Neural cell (in vitro differentiated cells): ENCODE data around the gene QSOX2. TPM values are rescaled to one million over a fixed set of nuclear protein-coding genes. Genes with fewer than 3 reads are reported as not detected.

Source experiments
- H2AFZ ChIP-seq: fragments of 200-600, 300-800 bp; sonication (generic), shearing (Covaris generic); 2 replicates; pipeline ENCODE4 v1.6.0; 2014; ENCODE audit warnings: low read depth, mild to moderate bottlenecking, antibody characterized with exemption, low read length, moderate library complexity
- H3F3A ChIP-seq: fragments of 200-600 bp; shearing (Covaris generic); 2 replicates; pipeline ENCODE4 v1.6.1; 2016; ENCODE audit warnings: mild to moderate bottlenecking, moderate library complexity, mixed read lengths, antibody characterized with exemption, low read length; ENCODE audit not compliant: insufficient read depth, poor library complexity, severe bottlenecking
- H3K27ac ChIP-seq: fragments of 200-600, 300-800 bp; sonication (generic), shearing (Covaris generic); 2 replicates; pipeline ENCODE4 v1.5.1; 2014; ENCODE audit warnings: mild to moderate bottlenecking, low read length, moderate library complexity
- H3K27me3 ChIP-seq: fragments of 300-800, 200-600 bp; sonication (generic), shearing (Covaris generic); 2 replicates; pipeline ENCODE4 v1.6.0; 2014; ENCODE audit warnings: mild to moderate bottlenecking, low read depth, low read length, moderate library complexity; ENCODE audit not compliant: insufficient read depth
- H3K36me3 ChIP-seq: fragments of 300-800, 200-600 bp; sonication (generic), shearing (Covaris generic); 2 replicates; pipeline ENCODE4 v1.5.1; 2014; ENCODE audit warnings: mild to moderate bottlenecking, antibody characterized with exemption, low read length, moderate library complexity; ENCODE audit not compliant: insufficient read depth
- H3K4me2 ChIP-seq: fragments of 300-800, 200-600 bp; sonication (generic), shearing (Covaris generic); 2 replicates; pipeline ENCODE4 v1.6.0; 2014; ENCODE audit warnings: mild to moderate bottlenecking, low read length
- H3K4me3 ChIP-seq: fragments of 300-800, 200-600 bp; sonication (generic), shearing (Covaris generic); 2 replicates; pipeline ENCODE4 v1.5.1; 2014; ENCODE audit warnings: mild to moderate bottlenecking, low read length, moderate library complexity
- H3K79me2 ChIP-seq: fragments of 200-600 bp; shearing (Covaris generic); replicated peaks from 2 replicates; pipeline ENCODE4 v1.6.0; 2014; ENCODE audit warnings: mild to moderate bottlenecking, low read length, moderate library complexity; ENCODE audit not compliant: insufficient read depth
- H3K9ac ChIP-seq: fragments of 300-800, 200-600 bp; sonication (generic), shearing (Covaris generic); 2 replicates; pipeline ENCODE4 v1.6.1; 2016; ENCODE audit warnings: mild to moderate bottlenecking, low read length, mixed read lengths
- H3K9me2 ChIP-seq: fragments of 200-600 bp; shearing (Covaris generic); 2 replicates; pipeline ENCODE4 v1.6.1; 2016; ENCODE audit warnings: mild to moderate bottlenecking, low read length, mixed read lengths; ENCODE audit not compliant: insufficient read depth
- H3K9me3 ChIP-seq: fragments of 200-600, 300-800 bp; sonication (generic), shearing (Covaris generic); 2 replicates; pipeline ENCODE4 v1.6.1; 2016; ENCODE audit warnings: mild to moderate bottlenecking, mixed run types, low read length, moderate library complexity, mixed read lengths
- H4K20me1 ChIP-seq: fragments of 200-600 bp; shearing (Covaris generic); 2 replicates; pipeline ENCODE4 v1.6.1; 2016; ENCODE audit warnings: mild to moderate bottlenecking, mixed run types; ENCODE audit not compliant: insufficient read depth
- EP300 ChIP-seq: fragments of 450-650 bp; conservative IDR thresholded peaks from 2 replicates; pipeline ENCODE4 v1.6.1; 2014; ENCODE audit warnings: antibody characterized with exemption, mild to moderate bottlenecking, moderate library complexity; ENCODE audit not compliant: poor library complexity, severe bottlenecking
- EZH2 ChIP-seq: fragments of 200-600, 300-800 bp; shearing (Covaris generic), sonication (generic); IDR thresholded peaks from 2 replicates; pipeline ENCODE4 v1.6.1; 2014; ENCODE audit warnings: antibody characterized with exemption, low read length, borderline replicate concordance, mild to moderate bottlenecking; ENCODE audit not compliant: insufficient read depth, poor library complexity, severe bottlenecking
- MXI1 ChIP-seq: fragments of 450-650 bp; conservative IDR thresholded peaks from 2 replicates; pipeline ENCODE4 v1.6.1; 2014; ENCODE audit warnings: antibody characterized with exemption, mild to moderate bottlenecking; ENCODE audit not compliant: poor library complexity, severe bottlenecking
- POLR2AphosphoS5 ChIP-seq: IDR thresholded peaks from 2 replicates; pipeline ENCODE4 v1.6.1; 2012
- RAD21 ChIP-seq: fragments of 450-650 bp; conservative IDR thresholded peaks from 2 replicates; pipeline ENCODE4 v1.6.1; 2014; ENCODE audit warnings: antibody characterized with exemption, mild to moderate bottlenecking, moderate library complexity
- SMC3 ChIP-seq: fragments of 450-650 bp; conservative IDR thresholded peaks from 2 replicates; pipeline ENCODE4 v1.6.1; 2014; ENCODE audit warnings: antibody characterized with exemption, mild to moderate bottlenecking, moderate library complexity; ENCODE audit not compliant: poor library complexity
- TAF1 ChIP-seq: IDR thresholded peaks from 2 replicates; pipeline ENCODE4 v1.6.1; 2012; ENCODE audit warnings: low read depth
- polyA plus RNA-seq: library from polyadenylated mRNA; depleted of rRNA; stranded (reverse); fragments of >200 nt; gene quantifications from 2 replicates; pipeline ENCODE4 v1.2.3, GENCODE V29; 2014
- TF ChIP-seq, protein P1 (sequence below): fragments of 450-650 bp; IDR thresholded peaks from 2 replicates; pipeline ENCODE4 v1.5.1; 2014; ENCODE audit warnings: antibody characterized with exemption, mild to moderate bottlenecking, moderate library complexity; ENCODE audit not compliant: poor library complexity, severe bottlenecking
- TF ChIP-seq, protein P2 (sequence below): IDR thresholded peaks from 2 replicates; pipeline ENCODE4 v1.6.1; 2012; ENCODE audit warnings: borderline replicate concordance

Gene QSOX2
- polyA plus RNA-seq, 1 donor from 2014 or later, result 20.7 TPM

DNA sequence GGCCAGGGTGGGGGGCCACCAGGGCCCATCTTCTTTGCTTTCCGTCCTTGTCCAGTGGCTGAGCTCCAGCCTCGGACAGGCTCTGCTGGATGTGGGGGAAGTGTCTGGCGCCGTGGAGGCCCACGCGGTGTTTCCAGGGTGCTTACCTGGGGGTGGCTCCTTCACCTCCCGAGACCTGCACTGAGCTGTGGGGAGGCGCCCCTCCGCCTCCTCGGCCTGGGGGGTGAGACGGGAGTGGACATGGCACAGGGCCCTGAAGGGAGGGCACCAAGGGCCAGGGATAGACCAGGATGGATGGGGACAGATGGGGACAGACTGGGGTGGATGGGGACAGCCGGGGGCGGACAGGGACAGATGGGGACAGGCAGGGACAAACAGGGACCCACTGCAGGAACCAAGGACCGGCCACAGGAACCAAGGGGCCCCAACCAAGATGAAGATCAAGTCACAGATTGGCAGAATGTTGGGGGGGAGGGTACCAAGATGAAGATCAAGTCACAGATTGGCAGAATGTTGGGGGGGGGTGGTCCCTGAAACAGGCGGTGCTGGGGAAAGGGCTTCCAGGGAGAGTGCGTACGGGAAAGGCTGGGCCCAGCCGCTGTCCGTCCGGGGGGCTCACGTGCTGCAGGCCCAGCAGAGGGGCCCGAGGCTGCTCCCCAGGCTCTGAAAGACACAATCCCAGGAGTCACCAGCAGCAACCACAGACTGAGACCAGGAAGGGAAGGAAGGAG lies 13.3 kb upstream of the QSOX2 start:
- no peak overlapping the region for H3K4me3 ChIP-seq
- TF ChIP-seq EP300 (no peak), POLR2AphosphoS5 (no peak), SMC3 (no peak)

DNA sequence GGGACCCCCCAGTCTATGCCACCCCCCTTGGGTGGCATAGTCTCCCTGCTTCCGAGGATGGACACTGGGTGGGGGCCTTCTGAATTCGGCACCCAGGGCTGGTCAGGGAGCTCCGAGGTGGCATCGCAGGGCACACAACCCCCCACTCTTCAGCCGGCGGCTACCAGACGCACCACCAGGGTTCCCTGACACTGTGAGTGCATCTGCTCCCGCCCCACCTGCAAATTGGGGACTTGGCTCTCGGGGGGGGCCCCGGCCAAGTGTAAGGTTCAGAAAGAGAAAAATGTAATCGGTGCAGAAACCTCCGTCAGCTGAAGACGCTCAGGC lies 12.7 kb upstream of the QSOX2 start:
- no peaks in the 10 kb centered on the region for H3F3A ChIP-seq
- no peak overlapping the region for H3K27ac ChIP-seq

More for the DNA sequence above, 13.3 kb upstream of the QSOX2 start:
- Histone ChIP-seq H3F3A (no peaks in the 10 kb centered on the region), H3K27me3 (no peaks in the 10 kb centered on the region), H3K9me3 (no peaks in the 10 kb centered on the region), H3K36me3 (no peaks in the 10 kb centered on the region), H3K79me2 (no peaks in the 10 kb centered on the region), H4K20me1 (no peaks in the 10 kb centered on the region), H3K9me2 (no peaks in the 10 kb centered on the region), H3K27ac (no peak overlapping the region), H3K4me2 (no peak overlapping the region), H2AFZ (no peak overlapping the region), H3K9ac (no peak overlapping the region)

More for the DNA sequence above, 12.7 kb upstream of the QSOX2 start:
- H4K20me1 ChIP-seq, result no peaks in the 10 kb centered on the region
- no peak overlapping the region for H3K4me2 ChIP-seq
- no peak for TF ChIP-seq MXI1
- TF ChIP-seq, protein P1, sequence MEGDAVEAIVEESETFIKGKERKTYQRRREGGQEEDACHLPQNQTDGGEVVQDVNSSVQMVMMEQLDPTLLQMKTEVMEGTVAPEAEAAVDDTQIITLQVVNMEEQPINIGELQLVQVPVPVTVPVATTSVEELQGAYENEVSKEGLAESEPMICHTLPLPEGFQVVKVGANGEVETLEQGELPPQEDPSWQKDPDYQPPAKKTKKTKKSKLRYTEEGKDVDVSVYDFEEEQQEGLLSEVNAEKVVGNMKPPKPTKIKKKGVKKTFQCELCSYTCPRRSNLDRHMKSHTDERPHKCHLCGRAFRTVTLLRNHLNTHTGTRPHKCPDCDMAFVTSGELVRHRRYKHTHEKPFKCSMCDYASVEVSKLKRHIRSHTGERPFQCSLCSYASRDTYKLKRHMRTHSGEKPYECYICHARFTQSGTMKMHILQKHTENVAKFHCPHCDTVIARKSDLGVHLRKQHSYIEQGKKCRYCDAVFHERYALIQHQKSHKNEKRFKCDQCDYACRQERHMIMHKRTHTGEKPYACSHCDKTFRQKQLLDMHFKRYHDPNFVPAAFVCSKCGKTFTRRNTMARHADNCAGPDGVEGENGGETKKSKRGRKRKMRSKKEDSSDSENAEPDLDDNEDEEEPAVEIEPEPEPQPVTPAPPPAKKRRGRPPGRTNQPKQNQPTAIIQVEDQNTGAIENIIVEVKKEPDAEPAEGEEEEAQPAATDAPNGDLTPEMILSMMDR, result no peak
- no peak for TF ChIP-seq POLR2AphosphoS5
- no peak for TF ChIP-seq SMC3
- no peak for TF ChIP-seq RAD21
- TF ChIP-seq EZH2, result no peak
- TF ChIP-seq TAF1, result no peak
- no peak for TF ChIP-seq EP300
- TF ChIP-seq, protein P2, sequence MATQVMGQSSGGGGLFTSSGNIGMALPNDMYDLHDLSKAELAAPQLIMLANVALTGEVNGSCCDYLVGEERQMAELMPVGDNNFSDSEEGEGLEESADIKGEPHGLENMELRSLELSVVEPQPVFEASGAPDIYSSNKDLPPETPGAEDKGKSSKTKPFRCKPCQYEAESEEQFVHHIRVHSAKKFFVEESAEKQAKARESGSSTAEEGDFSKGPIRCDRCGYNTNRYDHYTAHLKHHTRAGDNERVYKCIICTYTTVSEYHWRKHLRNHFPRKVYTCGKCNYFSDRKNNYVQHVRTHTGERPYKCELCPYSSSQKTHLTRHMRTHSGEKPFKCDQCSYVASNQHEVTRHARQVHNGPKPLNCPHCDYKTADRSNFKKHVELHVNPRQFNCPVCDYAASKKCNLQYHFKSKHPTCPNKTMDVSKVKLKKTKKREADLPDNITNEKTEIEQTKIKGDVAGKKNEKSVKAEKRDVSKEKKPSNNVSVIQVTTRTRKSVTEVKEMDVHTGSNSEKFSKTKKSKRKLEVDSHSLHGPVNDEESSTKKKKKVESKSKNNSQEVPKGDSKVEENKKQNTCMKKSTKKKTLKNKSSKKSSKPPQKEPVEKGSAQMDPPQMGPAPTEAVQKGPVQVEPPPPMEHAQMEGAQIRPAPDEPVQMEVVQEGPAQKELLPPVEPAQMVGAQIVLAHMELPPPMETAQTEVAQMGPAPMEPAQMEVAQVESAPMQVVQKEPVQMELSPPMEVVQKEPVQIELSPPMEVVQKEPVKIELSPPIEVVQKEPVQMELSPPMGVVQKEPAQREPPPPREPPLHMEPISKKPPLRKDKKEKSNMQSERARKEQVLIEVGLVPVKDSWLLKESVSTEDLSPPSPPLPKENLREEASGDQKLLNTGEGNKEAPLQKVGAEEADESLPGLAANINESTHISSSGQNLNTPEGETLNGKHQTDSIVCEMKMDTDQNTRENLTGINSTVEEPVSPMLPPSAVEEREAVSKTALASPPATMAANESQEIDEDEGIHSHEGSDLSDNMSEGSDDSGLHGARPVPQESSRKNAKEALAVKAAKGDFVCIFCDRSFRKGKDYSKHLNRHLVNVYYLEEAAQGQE, result no peak
- H3K27me3 ChIP-seq, result no peaks in the 10 kb centered on the region
- no peaks in the 10 kb centered on the region for H3K9me2 ChIP-seq
- no peaks in the 10 kb centered on the region for H3K79me2 ChIP-seq
- H3K36me3 ChIP-seq, result no peaks in the 10 kb centered on the region
- no peaks in the 10 kb centered on the region for H3K9me3 ChIP-seq
- H2AFZ ChIP-seq, result no peak overlapping the region
- no peak overlapping the region for H3K4me3 ChIP-seq
- H3K9ac ChIP-seq, result no peak overlapping the region
